Adrenal gland (tissue), 5 donors: Measurements from ENCODE around the gene RAP1GAP.

Experiments used
- CTCF ChIP-seq, 6 experiments: fragments of 450-650 bp in 4 of 6; fragments of 200-600 bp in 2 of 6; sonication (generic) in 1 of 6; IDR thresholded peaks; 1 replicate in 5 of 6; 2 replicates in 1 of 6; pipeline versions ENCODE4 v1.5.1 to v1.8.0; 2016 to 2021; ENCODE audit warnings: antibody characterized with exemption in 6 of 6, mild to moderate bottlenecking in 2 of 6, moderate library complexity in 1 of 6
- POLR2A ChIP-seq, 2 donors: fragments of 450-650 bp; IDR thresholded peaks; one replicate each; pipeline ENCODE4 v1.6.1; 2017; ENCODE audit warnings: antibody characterized with exemption in 2 of 2, mild to moderate bottlenecking in 2 of 2, moderate library complexity in 1 of 2
- donor health status: DM: no; HTN: no; CAD: no.

GRCh38 chr1:21663951-21664805 lies 5.0 kb downstream of the RAP1GAP start:
- TF ChIP-seq CTCF (IDR thresholded peaks at IDR 0.05) (no peak), POLR2A (IDR thresholded peaks at IDR 0.05) (peak in 1 of 2 donors; percentile 4)
